A673 (cell line): ENCODE results near the gene POU2F3. TPM values are rescaled to one million over a fixed set of nuclear protein-coding genes. Genes with fewer than 3 reads are reported as not detected.

Experiments used
- BruUV-seq: library from RNA; stranded (reverse); fragments of 400-500 nt; replicated peaks from 2 replicates; lab custom pipeline; 2021; lab: Mats Ljungman, UMichigan
- CTCF ChIA-PET: fragments of 300-600 bp; sonication (Branson Sonifier 250); formaldehyde crosslinking; loops from one replicate; lab custom pipeline; 2022; ENCODE audit warnings: antibody characterized with exemption; lab: Charles Lee
- POLR2A ChIA-PET: fragments of 300-600 bp; sonication (Branson Sonifier 250); formaldehyde crosslinking; loops from one replicate; lab custom pipeline; 2022; ENCODE audit warnings: antibody characterized with exemption; ENCODE audit not compliant: low non-redundant PET; lab: Charles Lee
- DNase-seq: peaks from one replicate; pipeline ENCODE4 v3.0.0-alpha.2; 2015; ENCODE audit warnings: low spot score
- H3K27ac ChIP-seq: fragments of 200-600 bp; sonication (generic); 2 replicates; pipeline ENCODE4 v1.5.1; 2016; ENCODE audit warnings: mixed run types, low read depth, mild to moderate bottlenecking, mixed read lengths, antibody characterized with exemption, low read length; ENCODE audit not compliant: poor library complexity, severe bottlenecking
- H3K27me3 ChIP-seq: fragments of 200-600 bp; sonication (generic); replicated peaks from 2 replicates; pipeline ENCODE4 v1.6.1; 2017; ENCODE audit warnings: mixed run types, low read depth, mild to moderate bottlenecking, mixed read lengths, antibody characterized with exemption, low read length; ENCODE audit not compliant: insufficient read depth, poor library complexity
- H3K36me3 ChIP-seq: fragments of 200-600 bp; sonication (generic); 2 replicates; pipeline ENCODE4 v1.6.1; 2016; ENCODE audit warnings: mixed run types, mild to moderate bottlenecking, mixed read lengths, antibody characterized with exemption, low read length; ENCODE audit not compliant: insufficient read depth, poor library complexity, severe bottlenecking
- H3K4me1 ChIP-seq: fragments of 200-600 bp; sonication (generic); 2 replicates; pipeline ENCODE4 v1.6.1; 2017; ENCODE audit warnings: mixed run types, mild to moderate bottlenecking, mixed read lengths, antibody characterized with exemption, low read length; ENCODE audit not compliant: insufficient read depth, poor library complexity, severe bottlenecking
- H3K4me3 ChIP-seq: fragments of 200-600 bp; sonication (generic); 2 replicates; pipeline ENCODE4 v1.5.1; 2016; ENCODE audit warnings: low read depth, mixed run types, mild to moderate bottlenecking, mixed read lengths, low read length; ENCODE audit not compliant: poor library complexity, severe bottlenecking
- H3K9me3 ChIP-seq: fragments of 200-600 bp; sonication (generic); 2 replicates; pipeline ENCODE4 v1.6.1; 2016; ENCODE audit warnings: mixed run types, low read depth, mild to moderate bottlenecking, mixed read lengths, antibody characterized with exemption, low read length; ENCODE audit not compliant: poor library complexity, severe bottlenecking
- EZH2 ChIP-seq: fragments of 200-600 bp; sonication (generic); IDR thresholded peaks from 2 replicates; pipeline ENCODE4 v1.6.1; 2017; ENCODE audit warnings: borderline replicate concordance, low read depth, mild to moderate bottlenecking, mixed read lengths, antibody characterized with exemption, low read length; ENCODE audit not compliant: poor library complexity, severe bottlenecking
- intact Hi-C: fragments of 100-400 bp; cut with micrococcal nuclease; formaldehyde crosslinking; loops from one replicate; pipeline ENCODE4 v1.10.0; 2022; ENCODE audit not compliant: unreplicated experiment
- total RNA-seq: library from RNA; stranded (reverse); gene quantifications from 2 replicates; pipeline ENCODE4 v1.2.3, GENCODE V29; 2021
- TF ChIP-seq, protein P1 (sequence below): fragments of 300-800, 200-600 bp; sonication (generic); conservative IDR thresholded peaks from 2 replicates; pipeline ENCODE4 v1.5.1; 2017; ENCODE audit warnings: low read depth, mild to moderate bottlenecking, antibody characterized with exemption, low read length, moderate library complexity, mixed read lengths

The POU2F3 gene
- total RNA-seq, 1 experiment from 2014 or later = not detected

DNA sequence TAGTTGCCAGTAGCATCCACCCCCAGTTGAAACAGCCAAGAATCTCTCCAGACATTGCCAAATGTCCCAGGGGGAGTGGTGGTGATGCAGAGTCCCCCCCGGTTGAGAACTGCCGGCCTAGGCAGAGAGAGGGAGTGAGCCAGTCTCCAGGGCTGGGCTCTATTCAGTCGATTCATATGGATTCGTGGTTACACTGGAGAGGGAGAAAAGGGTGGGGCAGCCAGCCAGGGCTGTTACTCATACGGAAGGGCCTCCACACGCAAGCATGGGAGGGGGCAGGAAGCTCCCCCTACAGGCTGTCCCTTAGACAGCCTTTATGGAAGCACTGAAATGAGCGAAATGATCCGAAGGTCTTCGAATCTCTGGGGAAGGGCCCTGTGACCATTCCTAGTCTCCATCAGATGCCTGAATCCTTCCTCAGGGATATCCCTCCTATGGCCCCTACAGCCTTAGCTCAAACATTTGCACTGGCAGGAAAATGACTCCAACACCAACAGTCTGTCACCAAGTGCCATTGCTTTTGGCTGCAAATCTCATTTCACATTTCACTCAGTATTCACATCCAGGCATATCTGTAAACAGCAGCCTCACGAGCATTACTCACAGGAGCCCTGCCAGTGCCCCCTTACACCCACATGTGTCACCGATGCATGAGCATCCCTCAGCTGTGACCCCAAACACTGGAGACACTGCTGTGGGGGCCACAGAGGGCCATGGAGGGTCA is 66.7 kb downstream of the POU2F3 start:
- Histone ChIP-seq H3K9me3 (no peaks in the 10 kb centered on the region), H3K4me3 (no peak overlapping the region), H3K36me3 (no peaks in the 10 kb centered on the region), H3K27me3 (no peaks in the 10 kb centered on the region), H3K4me1 (no peaks in the 10 kb centered on the region), H3K27ac (no peak overlapping the region)
- POLR2A ChIA-PET = no interaction called here
- CTCF ChIA-PET = interaction anchor here (0.6 kb wide), 1 partner anchor 1221 kb away, joined by 9 read pairs; no protein-coding TSS in a partner anchor
- no peak for TF ChIP-seq EZH2
- TF ChIP-seq, protein P1, sequence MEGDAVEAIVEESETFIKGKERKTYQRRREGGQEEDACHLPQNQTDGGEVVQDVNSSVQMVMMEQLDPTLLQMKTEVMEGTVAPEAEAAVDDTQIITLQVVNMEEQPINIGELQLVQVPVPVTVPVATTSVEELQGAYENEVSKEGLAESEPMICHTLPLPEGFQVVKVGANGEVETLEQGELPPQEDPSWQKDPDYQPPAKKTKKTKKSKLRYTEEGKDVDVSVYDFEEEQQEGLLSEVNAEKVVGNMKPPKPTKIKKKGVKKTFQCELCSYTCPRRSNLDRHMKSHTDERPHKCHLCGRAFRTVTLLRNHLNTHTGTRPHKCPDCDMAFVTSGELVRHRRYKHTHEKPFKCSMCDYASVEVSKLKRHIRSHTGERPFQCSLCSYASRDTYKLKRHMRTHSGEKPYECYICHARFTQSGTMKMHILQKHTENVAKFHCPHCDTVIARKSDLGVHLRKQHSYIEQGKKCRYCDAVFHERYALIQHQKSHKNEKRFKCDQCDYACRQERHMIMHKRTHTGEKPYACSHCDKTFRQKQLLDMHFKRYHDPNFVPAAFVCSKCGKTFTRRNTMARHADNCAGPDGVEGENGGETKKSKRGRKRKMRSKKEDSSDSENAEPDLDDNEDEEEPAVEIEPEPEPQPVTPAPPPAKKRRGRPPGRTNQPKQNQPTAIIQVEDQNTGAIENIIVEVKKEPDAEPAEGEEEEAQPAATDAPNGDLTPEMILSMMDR = peak; percentile 51
- no TSS peak for BruUV-seq
- intact Hi-C loops = no loop called here
- peak; percentile 56 for DNase-seq

DNA sequence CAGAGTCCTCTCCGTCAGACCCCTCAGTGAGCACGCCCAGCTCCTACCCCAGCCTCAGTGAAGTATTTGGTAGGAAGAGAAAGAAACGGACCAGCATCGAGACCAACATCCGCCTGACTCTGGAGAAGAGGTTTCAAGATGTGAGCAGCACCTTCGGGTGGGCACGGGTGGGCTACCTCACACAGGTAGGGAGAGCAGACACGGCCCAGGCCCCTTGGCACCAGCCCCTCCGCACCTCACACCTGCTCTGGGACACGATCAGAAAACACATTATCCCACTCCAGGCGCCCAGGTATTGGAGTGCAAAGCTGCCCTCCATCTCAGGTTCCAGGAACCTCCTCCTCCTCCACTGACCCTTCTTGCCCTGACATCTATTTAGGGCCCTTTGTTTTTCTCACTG is 67.5 kb downstream of the POU2F3 start:
- Histone ChIP-seq H3K27me3 (no peaks in the 10 kb centered on the region), H3K4me1 (no peaks in the 10 kb centered on the region), H3K4me3 (no peak overlapping the region), H3K36me3 (no peaks in the 10 kb centered on the region), H3K9me3 (no peaks in the 10 kb centered on the region), H3K27ac (no peak overlapping the region)
- POLR2A ChIA-PET = no interaction called here
- CTCF ChIA-PET = interaction anchor here (0.6 kb wide), 1 partner anchor 1222 kb away, joined by 9 read pairs; no protein-coding TSS in a partner anchor
- TF ChIP-seq, protein P1 = no peak
- TF ChIP-seq EZH2 = no peak
- no peak for DNase-seq
- intact Hi-C loops = no loop called here
- no TSS peak for BruUV-seq

DNA sequence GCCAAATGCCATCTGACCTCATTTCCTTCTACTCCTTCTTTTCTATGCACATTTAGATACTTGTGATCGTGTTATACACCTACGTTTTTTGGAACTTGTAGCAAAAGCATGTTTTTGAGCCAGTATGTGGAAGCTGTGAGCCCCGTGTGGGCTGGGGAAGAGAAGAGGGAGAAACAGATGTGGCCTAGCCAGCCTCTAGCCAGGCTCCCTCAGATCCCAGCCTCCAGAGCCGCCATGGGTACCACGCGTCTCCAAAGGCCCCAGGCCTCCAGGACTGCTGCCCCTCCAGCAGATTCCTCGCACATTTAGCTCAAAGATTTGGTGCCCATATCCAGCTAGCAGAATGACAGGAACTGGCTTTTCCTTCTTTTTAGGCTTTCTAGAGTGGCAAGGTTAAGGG is 68.1 kb downstream of the POU2F3 start:
- no TSS peak for BruUV-seq

More for the DNA sequence above, 68.1 kb downstream of the POU2F3 start:
- TF ChIP-seq EZH2 = no peak
- TF ChIP-seq, protein P1 = no peak
- no peaks in the 10 kb centered on the region for H3K9me3 ChIP-seq
- H3K27me3 ChIP-seq = no peaks in the 10 kb centered on the region
- H3K4me1 ChIP-seq = no peaks in the 10 kb centered on the region
- H3K27ac ChIP-seq = no peak overlapping the region
- H3K36me3 ChIP-seq = no peaks in the 10 kb centered on the region
- ChIA-PET POLR2A (no interaction called here), CTCF (interaction anchor here (0.6 kb wide), 1 partner anchor 86 kb away, joined by 6 read pairs; no protein-coding TSS in a partner anchor)
- no peak overlapping the region for H3K4me3 ChIP-seq
- DNase-seq = no peak
- intact Hi-C loops = no loop called here
